GM04504 (cell line): Measurements from ENCODE around the gene BIRC3.
"Not testable (repeated sequence)": the region's sequence is repeated elsewhere in the genome, so short reads cannot be mapped to it uniquely, and the experiment has no call there.

Source experiments
- DNase-seq: peaks from one replicate; pipeline ENCODE4 v3.0.0-alpha.2; 2012; ENCODE audit warnings: low read depth

Gene BIRC3

DNA sequence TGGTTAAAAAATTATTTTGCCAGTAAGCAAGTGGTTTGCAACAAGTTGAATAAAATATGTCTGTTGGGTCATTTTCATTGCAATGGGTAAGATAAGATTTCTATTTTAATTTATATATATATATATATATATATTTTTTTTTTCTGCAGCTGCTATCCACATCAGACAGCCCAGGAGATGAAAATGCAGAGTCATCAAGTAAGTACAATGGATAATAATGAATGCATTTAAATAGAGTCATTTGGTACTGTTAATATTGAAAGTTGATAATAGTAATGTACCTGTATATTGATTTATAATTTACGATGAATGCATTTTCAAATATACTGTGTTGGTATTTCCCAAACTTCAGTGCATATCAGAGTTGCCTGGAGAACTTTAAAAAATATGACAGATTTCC is 11.5 kb downstream of the BIRC3 start:
- DNase-seq: no peak

DNA sequence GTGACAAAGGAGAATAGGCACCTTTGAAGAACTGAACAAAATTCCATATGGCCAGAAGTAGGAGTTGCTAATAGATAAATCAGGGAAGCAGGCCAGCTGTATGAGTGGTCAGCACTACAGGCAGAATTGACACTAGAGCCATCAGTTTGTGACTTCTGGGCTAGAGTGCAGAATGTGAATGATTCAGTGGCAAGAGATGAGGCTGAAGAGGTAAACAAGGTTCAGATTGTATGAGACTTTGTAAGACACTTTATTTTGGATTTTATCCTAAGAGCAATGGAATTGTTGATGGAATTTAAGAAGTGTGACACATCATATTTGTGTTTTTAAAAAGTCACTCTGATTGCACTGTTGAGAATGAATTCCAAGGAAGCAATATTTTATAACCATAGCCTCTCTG is 12.9 kb downstream of the BIRC3 start:
- no peak for DNase-seq

DNA sequence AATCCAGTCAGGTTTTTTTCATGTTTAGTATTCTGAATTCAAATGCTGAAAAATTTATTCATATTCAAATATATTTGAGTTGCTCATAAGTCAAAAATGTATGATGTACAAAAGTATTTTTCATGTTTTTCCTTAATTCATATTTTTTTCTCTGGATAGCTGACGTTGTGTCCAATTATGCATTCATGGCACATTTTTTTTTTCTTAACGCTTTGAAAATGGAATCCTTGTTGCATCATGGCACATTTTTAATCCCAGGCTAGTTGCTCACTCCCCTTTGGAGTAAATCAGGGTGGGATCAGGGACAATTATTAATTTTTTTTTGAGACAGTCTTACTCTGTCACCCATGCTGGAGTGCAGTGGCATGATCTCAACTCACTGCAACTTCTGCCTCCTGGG is 14.1 kb downstream of the BIRC3 start:
- no peak for DNase-seq

DNA sequence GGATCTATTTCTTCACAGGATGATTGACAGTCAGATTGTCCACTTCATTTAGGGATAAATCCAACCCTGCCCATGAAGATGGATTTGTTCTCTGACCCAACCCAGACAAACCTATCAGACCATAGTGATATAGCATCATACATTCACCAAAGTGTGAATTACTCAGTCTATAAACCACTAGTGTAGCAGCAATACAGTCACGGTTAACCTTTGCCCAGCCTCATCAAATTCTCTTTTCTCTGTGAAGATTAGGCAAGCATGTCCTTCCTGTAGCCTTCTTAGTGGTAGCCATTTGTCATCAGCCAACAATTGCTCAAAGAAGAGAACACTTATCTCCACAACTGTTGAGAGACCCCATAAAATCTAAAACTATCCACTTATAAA is 15.3 kb downstream of the BIRC3 start:
- DNase-seq: no peak

DNA sequence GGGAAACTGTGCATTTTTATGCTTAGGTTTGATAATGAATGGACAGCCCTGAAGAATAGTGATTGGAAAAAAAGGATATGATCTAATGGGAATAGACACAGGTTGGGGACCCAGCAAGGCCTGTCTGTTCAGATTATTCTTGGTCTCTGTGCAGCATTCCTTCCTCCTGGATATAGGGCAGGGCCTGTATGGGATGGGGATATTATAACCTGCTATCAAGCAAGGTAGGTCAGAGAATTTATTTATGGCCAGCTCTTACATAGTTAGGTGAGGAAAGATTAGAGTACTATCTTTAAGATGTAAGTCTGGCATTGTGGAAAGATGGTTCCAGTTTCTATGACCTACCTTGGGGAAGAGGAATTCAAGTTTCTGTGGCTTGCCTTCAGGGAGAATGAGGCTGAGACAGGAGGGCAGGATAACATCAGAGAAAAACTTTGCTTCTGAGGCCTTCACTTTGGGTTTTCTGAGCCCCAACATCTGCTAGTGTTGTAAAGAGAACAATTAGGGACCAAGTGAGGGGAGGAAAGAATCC is 21.3 kb downstream of the BIRC3 start:
- no peak for DNase-seq

DNA sequence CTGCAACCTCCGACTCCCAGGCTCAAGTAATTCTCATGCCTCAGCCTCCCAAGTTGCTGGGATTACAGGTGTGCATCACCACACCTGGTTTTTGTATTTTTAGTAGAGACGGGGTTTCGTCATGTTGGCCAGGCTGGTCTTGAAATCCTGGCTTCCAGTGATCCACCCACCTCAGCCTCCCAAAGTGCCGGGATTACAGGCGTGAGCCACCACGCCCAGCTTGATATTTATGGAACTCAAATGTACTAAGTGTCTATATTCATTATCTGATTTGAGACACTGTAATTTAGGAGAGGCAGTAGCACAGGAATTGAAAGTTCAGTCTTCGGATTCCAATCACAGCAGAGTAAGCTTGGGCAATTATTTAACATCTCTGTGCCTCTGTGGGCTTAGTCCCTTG is 24.0 kb downstream of the BIRC3 start:
- not testable (repeated sequence) for DNase-seq

DNA sequence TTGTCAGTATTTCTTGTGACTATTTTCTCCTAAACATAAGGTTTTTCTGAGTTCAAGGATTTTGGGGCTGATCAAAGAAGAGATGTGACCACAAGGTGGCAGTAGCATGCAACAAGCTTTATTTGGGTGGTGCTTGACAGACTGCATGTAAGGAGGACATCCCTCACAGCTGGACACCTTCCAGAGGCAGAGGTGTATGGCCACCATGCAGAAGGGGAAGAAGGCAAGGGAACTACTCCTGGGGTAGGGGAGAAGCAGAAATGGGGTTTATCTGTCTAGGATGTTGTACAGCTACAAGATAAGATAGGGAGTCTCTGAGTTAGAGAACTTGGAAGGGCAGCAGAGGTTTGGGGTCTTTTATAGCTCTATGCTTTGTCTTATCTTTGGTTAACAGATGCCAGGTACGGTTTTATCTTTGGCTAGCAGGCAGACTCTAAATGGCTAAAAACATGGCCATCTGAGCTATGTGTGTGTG is 24.6 kb downstream of the BIRC3 start:
- peak; percentile 70 for DNase-seq

DNA sequence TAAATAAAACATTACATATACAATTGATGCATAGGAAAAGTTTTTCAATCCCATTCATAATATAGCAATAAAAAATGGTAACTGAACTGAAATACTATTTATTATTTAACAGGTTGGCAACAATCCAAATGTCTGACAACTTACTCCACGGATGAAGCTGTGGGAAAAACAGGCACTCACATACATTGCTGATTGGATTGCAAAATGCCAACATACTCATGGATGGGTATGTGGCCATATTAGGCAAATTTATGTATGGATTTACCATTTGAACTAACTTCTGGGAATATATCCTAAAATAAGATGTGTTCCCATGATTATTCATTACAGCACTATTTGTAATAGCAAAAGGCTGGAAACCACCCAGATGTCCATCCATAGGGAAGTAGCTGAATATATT is 26.5 kb downstream of the BIRC3 start:
- no peak for DNase-seq

DNA sequence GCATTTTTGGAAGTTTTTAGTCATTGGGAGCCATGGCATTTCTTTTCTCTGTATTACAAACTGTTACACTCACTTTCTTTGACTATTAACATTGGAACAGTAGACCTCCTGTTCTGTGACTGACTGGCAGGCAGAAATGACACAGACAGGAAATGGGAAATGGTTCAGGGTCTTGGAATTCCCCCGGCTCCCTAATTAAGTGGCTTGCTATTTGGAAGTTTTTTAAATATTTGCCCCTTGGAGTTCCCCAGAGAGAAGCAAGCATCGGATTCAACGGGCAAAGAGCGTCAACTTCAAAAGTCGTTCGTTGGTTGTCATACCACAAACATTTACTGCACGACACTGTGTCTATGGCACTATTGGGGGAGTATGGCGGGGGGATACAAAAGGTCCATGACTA is 28.6 kb downstream of the BIRC3 start:
- DNase-seq: no peak

DNA sequence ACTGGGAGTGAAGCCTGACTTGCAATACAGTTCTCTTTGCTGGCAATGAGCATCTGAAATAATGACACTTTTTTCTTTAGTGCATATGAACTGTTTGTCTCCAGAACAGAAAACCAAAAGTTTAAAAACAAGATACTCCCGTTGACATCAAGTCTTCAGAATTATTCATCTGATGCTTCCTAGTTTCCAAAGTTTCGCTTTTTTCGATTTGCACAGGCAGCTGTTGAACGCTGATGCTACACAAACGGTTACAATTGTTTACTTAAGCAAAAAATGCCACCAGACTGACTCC is 29.1 kb downstream of the BIRC3 start:
- DNase-seq: no peak

DNA sequence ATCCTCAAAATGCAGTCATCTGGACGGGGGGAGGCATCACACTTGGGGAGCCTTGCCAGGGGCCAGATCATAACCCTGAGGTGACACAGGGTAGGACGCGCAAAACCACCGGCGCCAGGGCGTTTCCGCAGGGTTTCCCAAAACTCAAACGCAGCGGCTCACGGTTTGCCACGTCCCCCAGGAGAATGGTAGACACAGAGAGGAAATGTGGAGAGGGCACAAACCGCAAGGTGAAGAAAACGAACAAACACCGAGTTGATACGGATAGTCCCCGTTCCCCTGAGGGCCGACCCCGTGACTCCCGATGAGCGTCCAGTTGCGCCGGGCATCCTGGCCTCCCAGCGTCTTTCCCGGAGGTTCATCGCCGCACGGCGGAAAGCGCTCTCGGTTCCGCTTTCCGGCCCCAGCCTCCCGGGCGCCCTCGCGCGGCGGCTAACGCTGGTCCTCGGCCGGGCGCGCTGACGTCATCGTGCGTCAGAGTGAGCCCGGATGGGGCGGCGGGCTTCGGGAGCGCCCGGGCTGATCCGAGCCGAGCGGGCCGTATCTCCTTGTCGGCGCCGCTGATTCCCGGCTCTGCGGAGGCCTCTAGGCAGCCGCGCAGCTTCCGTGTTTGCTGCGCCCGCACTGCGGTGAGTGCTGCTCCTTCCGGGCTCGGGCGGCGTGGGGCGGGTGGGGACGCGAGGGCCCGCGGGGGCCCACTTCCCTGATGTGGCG is 29.6 kb downstream of the BIRC3 start, which contains the start of gene BIRC2:
Gene BIRC2 (plus strand): TSS at position 467 of the 714 bp plus-strand sequence. CDS start 2,641 bp downstream, outside the sequence.
- peak; percentile 88 for DNase-seq

DNA sequence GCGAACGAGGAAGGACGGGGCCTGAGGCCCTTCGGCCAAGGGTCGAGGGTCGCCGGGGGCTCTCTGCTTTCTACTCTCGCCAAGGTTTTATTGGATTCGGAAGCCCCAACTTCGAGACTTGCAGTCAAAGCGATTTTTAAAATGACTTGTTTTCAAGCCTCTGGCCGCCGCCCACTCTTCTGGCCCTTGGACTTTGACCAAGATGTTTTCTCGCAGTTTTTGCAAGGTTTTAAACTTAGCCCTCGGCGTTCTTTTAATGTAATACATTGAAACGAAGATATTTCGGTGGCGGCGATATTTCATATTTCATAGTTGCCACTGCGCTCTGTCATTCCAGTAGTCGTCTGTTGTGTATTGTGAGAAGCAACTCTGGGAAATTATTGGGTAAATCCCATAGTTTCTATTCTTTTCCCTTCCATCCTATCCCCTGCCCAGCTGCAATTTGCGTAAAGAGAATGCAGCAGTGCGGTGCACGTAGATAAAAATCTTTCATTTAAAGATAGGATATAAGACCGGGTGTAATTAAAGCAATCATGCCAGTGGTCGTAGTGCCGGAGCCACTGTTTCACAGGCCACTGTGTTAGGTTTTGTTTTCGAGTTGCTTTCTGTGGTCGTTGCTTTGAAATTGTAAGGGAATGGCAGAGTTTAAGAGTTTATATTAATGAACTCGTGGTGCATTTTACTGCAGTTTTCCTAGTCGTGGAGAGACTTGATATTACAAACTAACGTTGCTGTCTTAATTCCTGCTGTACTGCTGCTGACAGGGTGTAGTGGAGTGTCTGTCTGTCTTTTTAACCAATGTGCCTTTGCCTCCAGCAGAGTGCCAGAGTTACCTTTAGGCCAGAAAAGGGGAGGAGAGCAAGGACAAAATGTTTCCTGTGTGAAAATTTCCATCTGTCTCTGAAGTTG is 30.4 kb downstream of the BIRC3 start:
- DNase-seq: peak; percentile 16

DNA sequence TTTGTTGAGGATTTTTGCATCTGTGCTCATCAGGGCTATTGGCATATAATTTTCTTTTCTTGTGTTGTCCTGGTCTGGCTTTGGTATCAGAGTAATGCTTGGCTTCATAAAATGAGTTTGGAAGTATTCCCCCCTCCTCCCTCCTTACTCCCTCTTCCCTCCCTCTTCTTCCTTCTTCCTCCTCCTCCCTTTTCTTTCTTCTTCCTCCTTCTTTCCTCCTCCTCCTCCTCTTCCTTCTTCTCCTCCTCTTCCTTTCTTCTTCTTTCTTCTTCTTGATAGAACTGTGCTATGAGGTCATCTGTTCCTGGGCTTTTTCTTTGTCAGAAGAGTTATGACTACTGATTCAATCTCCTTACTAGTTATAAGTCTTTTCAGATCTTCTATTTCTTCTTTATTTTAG is 39.8 kb downstream of the BIRC3 start:
- no peak for DNase-seq

DNA sequence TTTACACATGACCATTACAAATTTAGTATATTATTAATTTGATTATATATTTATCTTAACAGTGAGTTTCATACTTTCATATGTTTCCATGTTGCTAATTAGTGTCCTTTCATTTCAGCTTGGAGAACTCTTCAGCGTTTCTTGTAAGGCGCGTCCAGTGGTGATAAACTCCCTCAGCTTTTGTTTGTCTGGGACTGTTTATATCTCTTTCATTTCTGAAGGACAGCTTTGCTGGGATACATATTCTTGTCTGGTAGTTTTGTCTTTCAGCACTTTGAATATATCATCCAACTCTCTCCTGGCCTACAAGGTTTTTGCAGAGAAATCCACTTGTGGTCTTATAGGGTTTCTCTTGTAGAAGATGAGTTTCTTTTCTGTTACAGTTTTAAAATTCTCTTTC is 42.1 kb downstream of the BIRC3 start:
- DNase-seq: no peak

DNA sequence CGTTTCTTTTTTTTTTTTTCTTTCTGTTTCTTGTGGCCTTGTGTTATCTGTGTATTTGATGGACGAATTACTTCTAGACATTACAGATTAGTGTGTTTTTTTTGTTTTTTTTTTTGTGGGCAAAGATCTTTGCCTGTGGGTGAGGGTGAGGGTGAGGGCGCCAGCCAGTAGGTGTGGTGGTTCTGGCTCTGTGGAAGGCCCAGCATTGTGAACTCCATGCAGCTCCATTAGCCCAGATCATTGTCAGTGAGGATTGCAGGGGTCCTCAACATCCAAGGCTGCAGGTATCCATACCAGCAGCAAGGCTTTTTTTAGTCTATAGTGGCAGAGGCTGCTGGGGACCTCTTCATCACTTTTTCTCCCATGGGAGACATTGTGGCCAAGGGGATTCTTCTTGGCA is 43.4 kb downstream of the BIRC3 start:
- DNase-seq: no peak

DNA sequence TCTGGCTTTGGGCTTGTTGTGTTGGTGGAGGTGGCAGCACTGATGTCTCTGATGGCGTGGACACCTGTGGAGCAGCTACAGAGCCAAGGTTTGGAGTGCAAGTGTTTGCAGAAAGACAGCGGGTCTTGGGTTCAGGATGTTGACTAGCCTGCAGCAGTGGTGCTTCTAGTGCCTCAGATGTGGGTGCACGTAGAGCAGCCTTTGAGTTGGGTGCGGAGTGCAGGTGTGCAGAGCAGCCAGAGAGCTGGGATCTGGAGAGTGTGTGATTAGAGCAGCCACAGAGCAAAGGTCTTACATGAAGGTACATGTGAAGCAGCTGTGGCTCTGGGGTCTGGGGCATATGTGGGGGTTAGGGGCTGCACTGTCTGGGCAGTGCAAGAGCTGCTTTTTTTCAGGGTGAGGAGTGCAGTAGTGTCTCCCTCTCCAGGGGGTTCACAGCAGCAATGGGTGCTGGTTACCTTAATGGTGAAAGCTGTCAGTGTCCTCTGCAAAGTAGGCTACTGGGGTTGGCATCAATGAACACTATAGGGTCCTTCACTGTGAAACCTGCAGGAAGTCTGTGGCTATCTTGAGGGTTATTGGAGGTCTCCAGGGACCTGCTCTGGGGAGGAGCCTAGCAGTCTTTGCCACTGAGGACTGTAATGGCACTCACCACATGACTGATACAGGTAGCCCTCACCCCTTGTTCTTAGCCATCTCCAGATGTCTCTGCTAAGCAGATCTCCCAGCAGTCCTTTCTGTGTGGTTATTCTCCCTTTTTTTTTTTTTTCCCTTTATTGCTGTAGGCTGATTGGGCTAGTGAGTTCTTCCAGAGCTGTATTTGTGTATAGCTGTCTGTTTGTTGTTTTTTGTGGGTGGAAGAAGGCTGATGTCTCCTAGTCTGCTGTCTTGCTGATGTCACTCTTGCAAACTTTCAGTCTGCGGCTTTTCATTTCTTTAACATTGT is 44.1 kb downstream of the BIRC3 start:
- no peak for DNase-seq

DNA sequence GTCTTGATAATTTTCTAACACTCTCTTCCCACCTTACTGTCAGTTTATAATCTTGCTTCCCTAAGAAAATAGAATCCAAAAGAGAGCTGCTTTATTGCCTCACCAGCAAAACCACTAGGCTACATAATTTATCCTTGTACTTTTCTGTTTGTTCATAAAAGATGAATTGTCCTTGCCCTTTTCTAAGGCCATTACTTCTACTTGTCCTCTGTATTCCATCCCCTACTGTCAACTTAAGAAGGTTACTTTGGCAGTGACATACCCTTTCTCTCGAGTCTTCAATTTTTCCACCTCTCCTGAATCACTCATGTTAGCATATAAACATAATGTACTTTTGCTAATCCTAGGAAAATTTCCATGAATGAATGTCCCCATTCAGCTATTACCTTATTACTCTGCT is 47.7 kb downstream of the BIRC3 start:
- DNase-seq: no peak

DNA sequence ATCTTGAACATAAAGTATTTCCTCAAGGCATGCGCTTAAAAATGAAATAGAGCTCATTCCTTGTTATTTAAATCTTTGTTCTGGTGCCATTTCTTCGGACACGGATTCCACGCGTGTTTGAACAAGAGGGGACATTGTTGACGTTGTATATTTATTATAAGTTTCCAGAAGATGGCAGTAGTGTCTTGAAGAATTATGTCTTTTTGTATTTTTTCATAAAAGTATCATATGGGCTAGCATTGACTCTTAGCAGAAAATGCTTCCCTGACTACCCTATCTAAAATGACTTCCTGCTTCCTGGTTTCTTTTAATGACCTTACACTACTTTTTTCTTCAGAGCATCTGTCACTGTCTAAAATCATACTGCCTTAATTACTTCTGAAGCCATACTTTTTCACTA is 50.1 kb downstream of the BIRC3 start:
- DNase-seq: no peak

DNA sequence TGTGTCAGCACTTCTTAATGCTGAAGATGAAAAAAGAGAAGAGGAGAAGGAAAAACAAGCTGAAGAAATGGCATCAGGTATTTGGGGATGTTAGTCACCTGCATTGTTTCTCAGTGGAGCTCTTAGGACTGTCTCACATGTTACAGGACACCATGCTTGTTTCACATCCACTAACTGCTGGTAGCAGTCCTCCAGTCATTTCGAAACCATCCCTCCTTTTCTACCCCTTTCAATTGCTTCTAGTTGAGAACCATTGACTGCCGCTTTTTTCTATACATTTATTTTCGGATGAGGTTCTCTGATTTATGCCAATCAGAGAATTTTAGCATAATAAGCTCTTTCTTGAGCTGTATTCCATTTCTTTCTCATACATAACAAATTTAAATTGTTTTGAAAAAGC is 51.2 kb downstream of the BIRC3 start:
- no peak for DNase-seq

DNA sequence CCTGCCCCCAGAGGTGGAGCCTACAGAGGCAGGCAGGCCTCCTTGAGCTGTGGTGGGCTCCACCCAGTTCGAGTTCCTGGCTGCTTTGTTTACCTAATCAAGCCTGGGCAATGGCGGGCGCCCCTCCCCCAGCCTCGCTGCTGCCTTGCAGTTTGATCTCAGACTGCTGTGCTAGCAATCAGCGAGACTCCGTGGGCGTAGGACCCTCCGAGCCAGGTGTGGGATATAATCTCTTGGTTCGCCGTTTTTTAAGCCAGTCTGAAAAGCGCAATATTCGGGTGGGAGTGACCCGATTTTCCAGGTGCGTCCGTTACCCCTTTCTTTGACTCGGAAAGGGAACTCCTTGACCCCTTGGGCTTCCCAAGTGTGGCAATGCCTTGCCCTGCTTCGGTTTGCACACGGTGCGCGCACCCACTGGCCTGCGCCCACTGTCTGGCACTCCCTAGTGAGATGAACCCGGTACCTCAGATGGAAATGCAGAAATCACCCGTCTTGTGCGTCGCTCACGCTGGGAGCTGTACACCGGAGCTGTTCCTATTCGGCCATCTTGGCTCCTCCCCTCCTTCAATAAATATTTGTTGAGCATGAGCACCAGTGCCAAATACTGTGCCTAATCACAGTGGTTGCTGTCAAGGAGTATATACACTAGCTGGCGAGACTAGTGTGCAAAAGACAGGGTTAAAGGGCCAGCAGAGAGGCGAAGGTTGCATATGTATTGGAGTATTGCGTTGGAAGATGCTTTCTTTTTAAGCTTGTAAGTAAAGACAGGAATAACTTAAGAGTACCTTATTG is 57.5 kb downstream of the BIRC3 start:
- not testable (repeated sequence) for DNase-seq

DNA sequence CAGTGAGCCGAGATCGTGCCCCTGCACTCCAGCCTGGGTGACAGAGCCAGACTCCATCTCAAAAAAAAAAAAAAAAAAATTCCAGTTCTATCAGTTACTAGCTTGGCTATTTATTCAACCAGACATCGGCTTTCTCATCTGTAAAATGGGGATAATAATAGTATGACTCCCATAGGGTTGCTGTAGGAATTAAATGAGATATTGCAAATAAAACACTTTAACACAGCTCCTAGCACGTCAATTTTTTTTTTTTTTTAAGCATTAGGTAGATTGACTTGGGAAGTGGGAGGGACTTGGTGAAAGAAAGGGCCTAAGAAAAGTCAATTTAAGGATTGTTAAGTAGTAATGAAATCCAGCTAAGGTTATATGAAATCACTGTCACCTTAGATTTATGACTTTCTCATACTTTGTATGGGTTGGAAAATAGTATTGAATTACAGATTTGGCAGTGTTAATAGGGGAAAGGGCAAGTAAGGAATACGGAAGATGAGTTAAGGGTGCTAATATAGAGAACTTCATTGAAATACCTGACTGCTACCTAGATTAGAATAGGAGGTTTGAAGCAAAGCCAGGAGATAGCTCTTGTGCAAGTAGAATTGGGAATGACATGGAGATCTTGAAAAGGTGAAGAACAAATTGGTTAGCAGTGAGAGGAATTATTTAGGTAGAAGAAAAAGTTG is 58.6 kb downstream of the BIRC3 start:
- no peak for DNase-seq
